NCI-H187 (cell line): Measurements from ENCODE around the gene RPLP1.

Experiments
- DNase-seq, 2 experiments: peaks; one replicate each; lab custom pipeline; 2025; lab: John Stamatoyannopoulos, UW

The RPLP1 gene

DNA sequence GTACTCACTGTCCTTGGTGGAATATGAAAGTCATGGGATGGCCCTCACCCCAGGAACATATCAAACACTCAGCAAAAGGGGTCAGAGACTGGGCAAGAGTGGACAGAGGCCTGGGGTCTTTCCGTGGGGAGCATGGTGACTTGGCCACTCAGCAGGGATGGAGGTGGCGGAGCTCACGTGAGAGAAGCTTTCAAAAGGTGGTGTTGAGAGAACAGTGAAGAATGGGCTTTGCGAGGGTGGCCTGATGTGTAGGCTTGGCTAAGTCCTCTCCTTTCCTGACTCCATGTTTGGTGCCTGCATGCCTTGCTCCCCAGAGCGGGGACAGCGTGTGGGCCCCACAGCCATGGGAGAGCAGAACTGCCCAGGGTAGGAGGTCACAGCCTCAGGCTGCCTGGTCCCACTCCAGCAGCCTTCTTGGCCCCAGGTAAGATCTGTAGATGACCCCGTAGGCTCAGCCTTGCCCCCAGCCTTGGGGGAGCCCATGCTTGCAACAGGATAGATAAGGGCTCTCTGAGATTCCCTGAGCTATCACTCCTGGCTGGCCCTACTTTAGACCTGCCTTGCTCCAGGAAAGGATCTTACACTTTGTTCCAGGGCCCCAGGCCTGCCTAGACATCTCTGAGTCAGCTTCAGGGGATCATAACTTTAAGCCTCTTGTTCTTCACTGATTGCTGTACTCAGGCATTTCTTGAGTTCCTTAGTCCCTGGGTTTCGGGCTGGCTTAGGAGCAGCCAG, 17.0 kb downstream of the RPLP1 start:
- DNase-seq = no peak

GRCh38 chr15:69472046-69472445, 19.4 kb downstream of the RPLP1 start:
- DNase-seq = no peak

- no peak for DNase-seq
Measured at GRCh38 chr15:69472562-69472961, 19.9 kb downstream of the RPLP1 start.

GRCh38 chr15:69474291-69474690, 21.7 kb downstream of the RPLP1 start:
- DNase-seq = no peak

DNA sequence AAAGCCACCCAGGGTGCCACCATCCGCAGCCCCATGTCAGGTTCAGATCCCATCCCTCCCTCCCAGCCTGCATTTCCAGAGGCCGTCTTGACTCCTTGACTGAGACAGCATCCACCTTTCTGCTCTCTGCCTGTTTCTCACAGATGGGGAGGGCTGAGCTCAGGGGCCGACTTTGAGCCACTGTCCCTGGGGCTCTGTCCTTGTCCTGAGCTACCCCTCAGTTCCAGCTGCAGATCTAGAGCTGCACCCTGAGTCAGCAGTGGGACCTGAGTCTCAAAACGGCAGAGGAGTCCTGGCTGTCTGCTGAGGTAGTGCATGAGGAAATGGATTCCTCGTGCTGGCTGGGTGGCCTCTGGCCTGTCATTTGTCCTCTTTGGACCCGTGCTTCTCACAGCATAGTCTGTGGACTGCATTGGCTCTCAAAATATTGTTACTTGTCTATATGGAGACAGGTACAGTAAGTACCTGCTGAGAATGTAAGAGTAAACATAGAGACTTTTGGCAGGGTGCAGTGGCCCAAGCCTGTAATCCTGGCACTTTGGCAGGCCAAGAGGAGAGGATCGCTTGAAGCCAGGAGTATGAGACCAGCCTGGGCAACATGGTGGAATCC, 22.3 kb downstream of the RPLP1 start:
- no peak for DNase-seq

DNA sequence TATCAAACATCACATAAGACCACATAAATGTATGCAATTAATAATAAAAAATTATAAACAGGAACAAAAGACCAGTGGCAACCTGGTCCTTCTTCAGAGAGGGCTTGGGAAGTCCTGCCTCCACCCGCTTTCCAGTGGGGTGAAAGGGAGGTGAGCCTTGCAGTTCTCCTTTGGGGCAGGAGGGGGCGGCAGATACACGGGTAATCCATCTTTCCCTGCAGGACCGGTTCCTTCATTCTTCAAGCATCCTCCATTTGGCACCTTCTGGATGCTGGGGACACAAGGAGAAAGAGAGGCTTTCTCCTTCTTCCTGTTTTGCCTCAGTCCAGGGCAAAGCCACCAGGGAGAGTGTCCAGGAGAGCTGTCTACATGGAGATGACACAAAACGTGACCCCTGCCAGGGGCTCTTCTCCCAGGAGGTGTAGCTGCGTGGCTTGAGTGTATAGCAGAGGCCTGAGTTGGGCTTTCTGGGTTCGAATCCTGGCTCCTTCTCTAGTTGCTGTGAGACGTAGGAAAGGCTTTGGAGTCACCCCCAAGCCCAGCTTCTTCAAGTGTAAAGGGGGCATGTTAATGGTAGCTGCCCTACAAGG, 23.2 kb downstream of the RPLP1 start:
- peak; percentile 46 to 65 for DNase-seq

DNA sequence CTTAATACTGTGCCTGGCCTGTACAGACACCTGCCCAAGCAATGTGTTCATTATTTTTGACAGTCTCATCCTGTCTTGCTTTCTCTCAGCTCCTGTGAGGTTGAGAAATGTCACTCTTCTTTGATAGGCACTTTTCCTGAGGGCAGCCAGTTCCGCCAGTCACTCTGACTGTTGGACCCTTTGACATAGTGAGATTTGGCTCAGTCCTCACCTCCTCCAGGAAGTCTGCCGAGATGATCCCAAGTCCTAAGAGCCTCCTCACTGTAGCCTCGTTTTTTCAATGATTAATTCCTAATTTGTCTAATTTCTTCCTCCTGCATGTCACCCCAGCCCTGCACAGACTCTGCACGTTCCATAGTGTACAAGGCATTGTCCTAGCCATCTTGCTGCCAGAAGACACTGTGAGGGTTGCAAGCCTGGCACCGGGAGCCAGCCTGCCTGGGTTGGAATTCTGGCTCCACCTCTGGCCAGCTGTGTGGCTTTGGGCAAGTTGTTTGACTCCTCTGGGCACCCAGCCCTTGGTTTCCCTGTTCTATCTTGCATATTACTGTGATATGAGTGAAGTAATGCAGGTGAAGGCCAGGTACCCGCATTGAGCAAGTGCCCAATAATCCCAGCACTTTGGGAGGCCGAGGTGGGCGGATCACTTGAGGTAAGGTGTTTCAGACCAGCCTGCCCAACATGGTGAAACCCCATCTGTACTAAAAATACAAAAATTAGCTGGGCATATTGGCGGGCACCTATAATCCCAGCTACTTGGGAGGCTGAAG, 24.3 kb downstream of the RPLP1 start:
- no peak for DNase-seq

DNA sequence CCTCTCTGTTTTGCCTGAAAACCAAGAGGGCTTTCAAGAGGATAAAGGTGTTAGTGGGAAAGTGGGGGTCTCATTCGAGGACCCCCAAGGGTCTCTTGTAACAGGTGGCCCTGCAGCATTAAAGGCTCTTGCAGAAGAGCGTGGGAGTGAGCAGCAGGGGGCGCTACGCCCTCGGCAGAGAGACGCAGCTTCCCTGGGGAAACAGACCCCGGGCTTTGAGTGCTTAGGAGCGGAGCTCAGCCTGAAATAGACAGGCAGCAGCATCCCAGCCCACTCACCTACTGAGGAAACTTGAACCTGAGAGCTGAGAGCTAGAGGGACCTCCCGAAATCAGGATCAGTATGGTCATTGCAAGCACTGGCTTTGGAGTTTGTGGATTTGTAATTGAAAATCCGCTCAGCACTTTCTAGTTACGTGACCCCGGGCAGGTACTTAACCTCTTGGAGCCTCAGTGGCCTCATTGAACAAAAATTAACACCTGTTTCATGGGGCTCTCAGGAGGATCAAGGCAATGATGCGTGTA, 25.7 kb downstream of the RPLP1 start:
- peak; percentile 26 to 45 for DNase-seq

DNA sequence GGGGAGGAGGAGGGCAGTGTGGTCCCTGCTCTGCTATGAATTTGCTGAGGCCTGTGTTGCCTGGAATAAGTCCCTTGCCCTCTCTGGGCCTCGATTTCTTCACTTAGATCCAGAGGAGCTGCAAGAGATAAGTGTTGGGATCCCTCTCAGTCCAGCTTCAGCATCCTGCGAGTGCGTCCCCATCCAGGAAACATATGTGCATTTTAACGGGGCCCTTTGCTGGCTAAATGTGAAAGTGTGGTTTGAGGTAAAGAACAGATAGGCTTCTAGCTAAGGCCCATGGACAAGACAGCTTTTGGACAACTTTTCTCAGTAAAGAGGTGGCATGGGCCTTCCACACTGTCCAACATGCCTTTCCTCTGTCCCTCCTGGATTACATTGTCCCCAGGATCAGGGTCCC, 26.5 kb downstream of the RPLP1 start:
- DNase-seq = no peak

- no peak for DNase-seq
Measured at GRCh38 chr15:69479971-69480370, 27.4 kb downstream of the RPLP1 start.

DNA sequence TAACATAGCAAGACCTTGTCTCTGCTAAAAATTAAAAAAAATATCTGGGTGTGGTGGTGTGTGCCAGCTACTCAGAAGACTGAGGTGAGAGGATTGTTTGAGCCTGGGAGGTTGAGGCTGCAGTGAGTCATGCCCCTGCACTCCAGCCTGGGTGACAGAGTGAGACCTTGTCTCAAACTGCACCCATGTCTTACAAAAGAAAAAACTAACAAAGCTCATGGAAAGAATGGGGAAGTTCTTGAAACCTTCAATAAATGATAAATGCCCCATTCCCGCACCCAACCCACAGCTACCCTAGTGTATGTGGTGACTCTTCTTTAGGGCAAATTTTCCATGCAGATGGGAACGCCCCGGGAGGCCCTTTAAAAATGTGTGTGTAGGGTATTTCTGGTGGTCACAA, 28.3 kb downstream of the RPLP1 start:
- no peak for DNase-seq

- no peak for DNase-seq
Measured at GRCh38 chr15:69482686-69483256, 30.2 kb downstream of the RPLP1 start.

DNA sequence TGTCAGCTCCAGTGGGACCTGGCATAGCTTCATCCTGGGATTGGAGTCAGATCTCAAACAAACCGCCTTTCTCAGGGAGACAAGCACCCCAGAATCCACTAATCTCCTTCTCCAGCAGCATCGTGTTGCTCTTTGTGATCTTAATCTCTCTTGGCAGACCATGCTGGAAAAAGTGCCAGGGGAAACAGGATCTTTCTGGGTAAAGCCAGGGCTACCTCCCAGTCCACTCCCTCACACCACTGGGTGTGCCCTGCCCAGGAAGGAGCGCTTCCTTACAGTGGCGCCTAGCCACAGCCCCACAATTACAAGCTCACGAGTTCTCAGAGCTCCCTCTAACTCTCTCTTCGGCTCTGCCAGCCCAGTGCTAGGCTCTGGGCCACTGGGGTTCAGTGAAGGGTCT, 32.2 kb downstream of the RPLP1 start:
- DNase-seq = no peak

GRCh38 chr15:69486481-69487110, 34.0 kb downstream of the RPLP1 start:
- DNase-seq = no peak

GRCh38 chr15:69489073-69489571, 36.5 kb downstream of the RPLP1 start:
- no peak for DNase-seq

- DNase-seq = no peak
Measured at GRCh38 chr15:69490356-69491037, 37.9 kb downstream of the RPLP1 start.

DNA sequence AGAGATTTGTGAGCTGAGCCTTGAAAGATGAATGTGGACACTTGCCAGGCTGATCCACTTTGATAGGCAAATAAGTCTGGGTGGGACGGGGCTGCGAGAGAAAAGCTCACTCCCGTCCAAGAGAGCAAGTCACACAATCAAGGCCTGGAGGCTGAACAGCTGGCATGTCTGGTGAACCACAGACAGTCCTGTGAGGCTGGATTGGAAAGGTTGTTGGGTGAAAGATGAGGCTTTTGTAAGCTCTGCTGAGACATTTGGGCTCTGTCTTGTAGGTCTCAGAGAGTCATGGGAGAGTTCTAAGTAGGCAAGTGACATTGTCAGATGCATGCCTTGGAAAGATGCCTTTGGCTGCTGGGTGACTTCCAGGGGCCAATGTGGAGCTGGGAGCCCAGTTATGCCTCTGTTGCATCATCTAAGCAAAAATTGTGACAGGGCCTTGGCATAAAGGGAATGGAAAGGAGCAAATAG, 38.5 kb downstream of the RPLP1 start:
- no peak for DNase-seq

DNA sequence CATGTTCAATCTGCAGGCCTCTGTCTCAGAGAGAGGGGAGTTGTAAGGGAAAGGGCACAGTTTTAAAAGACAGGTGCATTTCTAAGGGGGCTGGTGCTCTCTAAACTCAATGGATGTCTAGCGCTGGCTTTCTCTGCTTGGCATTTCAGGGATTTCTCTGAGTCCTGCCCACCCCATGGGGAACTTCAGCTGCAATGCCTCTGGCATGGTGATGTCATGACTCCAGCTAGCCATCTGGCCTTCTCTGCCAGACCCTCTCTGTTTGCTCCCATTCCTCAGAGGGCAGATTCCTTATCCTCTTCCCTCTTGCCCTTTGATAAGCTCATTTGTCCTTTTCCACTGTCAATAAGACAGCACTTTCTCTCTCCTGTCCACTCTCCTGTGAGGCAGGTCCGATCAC, 40.8 kb downstream of the RPLP1 start:
- no peak for DNase-seq

- no peak for DNase-seq
Measured at GRCh38 chr15:69496001-69496400, 43.4 kb downstream of the RPLP1 start.

- no peak for DNase-seq
Measured at GRCh38 chr15:69497076-69497475, 44.5 kb downstream of the RPLP1 start.

DNA sequence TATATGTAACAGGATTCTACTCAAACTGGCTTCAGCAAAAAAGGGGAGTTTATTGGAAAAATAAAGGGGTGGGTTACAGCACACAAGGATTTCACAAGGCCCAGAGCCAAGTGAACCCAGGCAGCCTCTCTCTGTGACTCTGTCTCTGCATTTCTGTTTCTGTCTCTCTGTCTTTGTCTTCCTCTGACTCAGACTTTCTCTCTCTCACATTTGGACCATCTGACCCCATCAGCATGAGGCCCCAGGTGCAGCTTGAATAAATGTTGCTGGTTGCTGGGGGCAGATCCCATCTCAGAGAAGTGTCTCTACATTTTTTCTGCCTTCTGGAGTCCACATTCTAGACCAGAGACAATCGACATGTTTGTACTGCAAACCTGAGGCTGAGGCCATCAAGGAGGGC, 45.0 kb downstream of the RPLP1 start:
- no peak for DNase-seq
